GM12801 (cell line): ENCODE data around the gene PAK1.

ENCODE experiments used
- TF ChIP-seq, protein P1 (sequence below): IDR thresholded peaks from one replicate; pipeline ENCODE4 v1.5.1; 2011; ENCODE audit warnings: control low read depth; ENCODE audit not compliant: insufficient read length; ENCODE audit errors: extremely low read depth

Gene PAK1

DNA sequence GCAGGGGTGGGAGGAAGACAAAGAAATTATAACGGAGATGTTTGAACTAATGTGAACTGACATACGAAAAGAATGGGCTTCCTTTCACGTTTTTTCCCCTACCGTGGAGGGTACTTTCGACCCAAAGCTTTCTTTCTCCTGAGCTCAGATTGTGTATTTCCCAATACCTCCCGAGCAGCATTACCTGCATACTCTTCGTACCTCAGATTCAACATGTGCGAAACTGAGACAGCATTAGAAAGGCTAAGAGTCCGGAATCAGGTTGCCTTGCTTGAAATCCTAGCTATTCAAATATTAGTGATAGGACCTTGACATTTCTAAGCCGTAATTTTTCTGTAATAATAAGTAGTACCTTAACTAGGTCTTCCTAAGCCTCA, 778 bp upstream of the PAK1 start:
- TF ChIP-seq, protein P1, sequence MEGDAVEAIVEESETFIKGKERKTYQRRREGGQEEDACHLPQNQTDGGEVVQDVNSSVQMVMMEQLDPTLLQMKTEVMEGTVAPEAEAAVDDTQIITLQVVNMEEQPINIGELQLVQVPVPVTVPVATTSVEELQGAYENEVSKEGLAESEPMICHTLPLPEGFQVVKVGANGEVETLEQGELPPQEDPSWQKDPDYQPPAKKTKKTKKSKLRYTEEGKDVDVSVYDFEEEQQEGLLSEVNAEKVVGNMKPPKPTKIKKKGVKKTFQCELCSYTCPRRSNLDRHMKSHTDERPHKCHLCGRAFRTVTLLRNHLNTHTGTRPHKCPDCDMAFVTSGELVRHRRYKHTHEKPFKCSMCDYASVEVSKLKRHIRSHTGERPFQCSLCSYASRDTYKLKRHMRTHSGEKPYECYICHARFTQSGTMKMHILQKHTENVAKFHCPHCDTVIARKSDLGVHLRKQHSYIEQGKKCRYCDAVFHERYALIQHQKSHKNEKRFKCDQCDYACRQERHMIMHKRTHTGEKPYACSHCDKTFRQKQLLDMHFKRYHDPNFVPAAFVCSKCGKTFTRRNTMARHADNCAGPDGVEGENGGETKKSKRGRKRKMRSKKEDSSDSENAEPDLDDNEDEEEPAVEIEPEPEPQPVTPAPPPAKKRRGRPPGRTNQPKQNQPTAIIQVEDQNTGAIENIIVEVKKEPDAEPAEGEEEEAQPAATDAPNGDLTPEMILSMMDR, result no peak

DNA sequence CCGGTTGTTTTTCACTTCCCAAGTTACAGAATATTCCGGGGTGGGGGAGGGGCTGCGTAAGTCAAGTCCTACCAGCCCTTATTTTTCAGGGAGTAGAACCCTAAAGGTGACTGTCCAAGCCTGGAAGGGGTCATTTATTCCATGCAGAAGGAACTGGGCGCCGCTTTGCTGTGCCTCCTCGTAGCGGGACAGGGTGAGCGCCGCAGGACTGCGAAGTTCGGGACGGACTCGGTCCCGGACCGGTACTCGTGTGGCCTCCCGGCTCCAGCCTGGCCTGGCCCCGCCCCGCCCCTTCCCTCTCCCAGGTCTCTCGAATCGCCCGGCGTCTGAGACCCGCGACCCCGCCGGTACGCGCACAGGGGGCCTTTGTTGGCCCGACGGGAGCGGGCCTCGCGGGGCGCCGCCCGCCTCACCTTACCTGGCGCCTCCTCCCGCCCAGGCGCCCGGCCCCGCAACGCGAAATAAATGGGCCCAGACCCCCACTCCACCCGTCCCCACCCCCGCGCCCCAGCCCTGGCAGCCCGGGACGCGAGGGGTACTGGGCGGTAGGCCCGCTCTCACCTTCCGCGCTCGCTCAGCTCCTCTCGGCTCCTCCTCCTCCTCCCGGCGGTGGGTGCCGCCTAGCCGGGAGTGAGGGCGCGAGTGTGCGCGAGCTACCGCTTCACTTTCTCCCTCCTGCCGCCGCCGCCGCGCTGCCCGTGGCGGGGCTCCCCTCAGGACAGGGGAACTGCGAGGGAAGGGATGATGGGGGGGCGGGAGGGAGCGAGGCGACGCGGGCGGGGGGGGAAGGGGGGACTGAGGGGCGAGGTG, 698 bp downstream of the PAK1 start:
- TF ChIP-seq, protein P1, result no peak

DNA sequence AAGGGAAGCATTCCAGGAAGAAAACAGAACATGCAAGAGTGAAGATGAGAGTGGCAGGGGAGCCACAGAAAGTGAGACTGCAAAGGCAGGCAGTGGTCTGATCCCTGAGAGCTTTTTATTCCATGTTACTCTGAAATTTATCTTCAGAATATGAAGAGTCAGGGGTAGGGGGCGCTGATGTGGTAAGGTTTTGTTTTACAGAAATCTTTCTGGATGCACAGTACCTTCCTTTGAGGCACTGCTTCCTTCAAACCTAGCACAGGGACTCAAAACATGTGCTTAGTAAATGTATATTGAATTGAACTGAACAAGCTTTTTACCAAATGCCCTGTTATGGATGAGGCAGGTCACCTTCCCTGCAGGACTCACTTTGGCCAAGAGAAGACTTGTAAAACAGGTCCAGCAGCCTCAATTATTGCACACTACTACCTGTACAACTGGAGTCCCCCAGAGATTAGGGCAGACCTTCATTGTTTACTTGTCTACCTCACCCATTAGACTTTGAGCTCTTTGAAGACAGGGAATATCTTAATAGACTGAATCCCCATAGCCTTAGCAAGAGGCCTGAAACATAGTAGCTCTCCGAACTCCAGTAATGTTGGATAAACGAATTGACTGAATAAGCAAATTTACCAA, 2.2 kb downstream of the PAK1 start:
- TF ChIP-seq, protein P1, result no peak

DNA sequence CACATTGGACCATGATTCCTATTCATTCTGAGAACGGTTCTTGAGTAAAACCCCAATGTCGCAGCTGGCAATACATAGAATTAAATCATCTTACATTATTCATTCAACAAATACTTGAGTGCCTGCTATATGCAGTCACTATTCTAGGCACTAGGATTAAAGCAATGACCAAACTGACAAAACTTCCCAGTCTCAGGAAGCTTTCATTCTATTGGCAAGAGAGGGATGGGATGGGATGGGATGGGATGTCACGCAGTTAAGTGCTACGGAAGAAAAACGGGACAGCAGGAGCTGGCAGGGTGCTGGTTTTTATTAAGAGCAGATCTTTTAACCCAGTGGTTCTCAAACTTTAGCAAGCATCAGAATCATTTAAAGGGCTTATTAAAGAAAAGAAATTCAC, 2.9 kb downstream of the PAK1 start:
- TF ChIP-seq, protein P1, result no peak

DNA sequence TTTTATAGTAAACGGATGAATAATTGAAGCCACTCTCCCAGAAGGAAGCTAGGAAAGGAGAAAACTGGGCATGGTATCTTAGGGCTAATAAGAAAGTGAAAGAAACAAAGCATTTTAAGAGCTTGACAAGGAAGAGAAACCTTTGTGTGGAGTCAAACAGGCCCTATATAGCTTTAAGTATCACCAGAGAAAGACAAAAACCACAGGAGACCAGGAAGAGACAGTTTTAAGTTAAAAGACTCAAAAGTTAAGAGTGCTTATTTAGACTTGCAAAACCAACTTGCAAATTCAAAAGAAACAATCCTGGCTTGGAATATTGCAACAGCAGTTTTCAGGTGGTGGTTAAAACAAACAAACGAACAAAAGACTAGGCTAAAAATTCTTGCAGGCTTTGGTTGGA, 3.4 kb downstream of the PAK1 start:
- TF ChIP-seq, protein P1, result no peak

DNA sequence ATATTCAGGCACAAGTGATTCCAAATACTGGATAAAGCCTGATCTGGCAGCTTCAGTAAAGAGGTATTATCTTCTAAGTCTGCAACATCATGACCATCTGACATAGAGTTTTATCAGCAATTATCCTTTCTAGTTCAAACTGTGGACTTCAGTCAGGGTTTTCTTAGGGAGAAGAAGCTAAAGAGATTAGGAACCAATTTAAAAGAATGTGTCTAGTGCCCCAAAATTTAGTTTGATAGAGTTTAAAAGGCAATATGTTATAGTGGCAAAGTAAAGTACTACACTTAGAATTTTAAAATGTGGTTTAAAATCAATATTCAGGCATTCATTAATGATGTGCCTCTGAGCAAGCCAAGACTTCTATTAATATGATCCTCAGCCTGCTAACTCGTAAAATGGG, 5.4 kb downstream of the PAK1 start:
- TF ChIP-seq, protein P1, result no peak

DNA sequence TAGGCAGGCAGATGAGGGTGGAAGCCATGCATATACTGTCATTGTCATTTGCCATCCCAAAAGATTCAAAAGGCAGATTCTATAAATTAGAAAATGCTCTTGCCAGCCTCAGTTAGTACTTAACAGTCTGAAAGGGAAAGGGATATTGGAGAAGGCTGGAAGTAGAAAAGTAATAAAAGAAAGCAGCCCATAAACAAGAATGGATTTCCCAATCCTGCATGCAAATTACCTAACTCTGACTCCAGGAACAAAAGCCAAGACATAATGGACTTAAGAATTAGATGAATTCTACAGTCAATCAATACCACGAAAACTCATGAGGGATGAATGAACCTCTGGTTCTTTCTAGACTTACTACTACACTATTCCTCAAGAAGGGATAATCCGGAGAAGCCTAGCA, 5.9 kb downstream of the PAK1 start:
- TF ChIP-seq, protein P1, result no peak
